ENCODE measurements around the gene ZNF324B. TPM values are rescaled to one million over a fixed set of nuclear protein-coding genes. Genes with fewer than 3 reads are reported as not detected.

ZNF324B gene
- total and polyA plus RNA-seq, 2 of the 8 experiments (the other 6 are each of a cell fraction or from before 2014, with no cell fraction given): 2.9 to 6.0 TPM

GRCh38 chr19:58479736-58480480 is 28.5 kb downstream of the ZNF324B start:
- Histone ChIP-seq H3K56ac (replicated peaks; ENCODE audit: insufficient read length, low read depth, low read length) (no peak overlapping the region), H2AK5ac (ENCODE audit: low read depth, low read length) (no peak overlapping the region), H4K8ac (ENCODE audit: extremely low read depth, insufficient read depth, low read length) (no peak overlapping the region; the same call in 1 of the 2 replicates), H3K18ac (ENCODE audit: extremely low read depth, low read length) (no peak overlapping the region), H2BK20ac (ENCODE audit: low read length) (no peak overlapping the region), H3K4me3 (ENCODE audit: extremely low read depth in 1 of 4, insufficient read depth in 2 of 4, low read depth in 3 of 4, low read length in 4 of 4) (no peak overlapping the region), H4K5ac (ENCODE audit: insufficient read length, low read depth, low read length) (no peak overlapping the region), H4K91ac (replicated peaks; ENCODE audit: insufficient read length, low read length) (no peak overlapping the region), H3K23me2 (ENCODE audit: low read depth, low read length) (peaks cover 14% of the 10 kb centered on the region), H2BK120ac (replicated peaks; ENCODE audit: low read depth, low read length) (no peak overlapping the region), H3K27ac (ENCODE audit: low read depth, low read length) (no peak overlapping the region), H2BK12ac (ENCODE audit: low read depth, low read length) (no peak overlapping the region), H2BK15ac (ENCODE audit: low read length) (no peak overlapping the region), H3K9me3 (ENCODE audit: insufficient read depth in 2 of 2, low read depth in 1 of 2, low read length in 1 of 2) (no peaks in the 10 kb centered on the region), H3K4me2 (ENCODE audit: insufficient read depth in 1 of 2, low read depth in 2 of 2, low read length in 2 of 2) (no peak overlapping the region), H4K20me1 (replicated peaks in 1 of 2; ENCODE audit: control insufficient read depth in 1 of 2, insufficient read depth in 2 of 2, low read length in 2 of 2) (no peaks in the 10 kb centered on the region), H3K9ac (replicated peaks in 1 of 4; ENCODE audit: extremely low read depth in 1 of 4, low read depth in 3 of 4, low read length in 3 of 4) (no peak overlapping the region), H3K4ac (replicated peaks; ENCODE audit: insufficient read length, low read depth, low read length) (no peak overlapping the region), H3K36me3 (ENCODE audit: control insufficient read depth in 2 of 4, insufficient read depth in 4 of 4, low read length in 3 of 4) (peaks cover 0 to 2% (median 0%) of the 10 kb centered on the region in 4 experiments; a peak in 2 of 8 replicates), H3K79me2 (ENCODE audit: control insufficient read depth in 1 of 2, insufficient read depth in 2 of 2, low read length in 2 of 2) (no peaks in the 10 kb centered on the region), H2AFZ (ENCODE audit: low read length) (no peak overlapping the region), H3K14ac (ENCODE audit: insufficient read length) (no peak overlapping the region), H3K79me1 (ENCODE audit: low read depth, low read length) (no peaks in the 10 kb centered on the region), H3K27me3 (replicated peaks in 1 of 4; ENCODE audit: control insufficient read depth in 3 of 4, extremely low read depth in 1 of 4, insufficient read depth in 3 of 4, low read length in 3 of 4) (peaks cover 0 to 3% (median 0%) of the 10 kb centered on the region in 4 experiments; a peak in 2 of 7 replicates), H3K4me1 (replicated peaks in 1 of 4; ENCODE audit: control insufficient read depth in 3 of 4, insufficient read depth in 4 of 4, low read length in 3 of 4) (peaks cover 0 to 6% (median 5%) of the 10 kb centered on the region in 4 experiments; a peak in 6 of 7 replicates), H2BK5ac (ENCODE audit: low read depth, low read length) (no peak overlapping the region), H3K23ac (ENCODE audit: insufficient read length) (no peak overlapping the region)
- FAIRE-seq (no peak), DNase-seq (ENCODE audit: low read depth in 1 of 2, low spot score in 2 of 2) (no peak)
- POLR2A ChIA-PET (ENCODE audit: partially characterized antibody): interaction anchor here (0.6 kb wide), 1 partner anchor 59 kb away, joined by 3 read pairs; no protein-coding TSS in a partner anchor
- CTCF ChIA-PET (ENCODE audit: partially characterized antibody): interaction anchor here (0.6 to 1.6 kb wide), 3 partner anchors 10 to 114 kb away, joined by 3 read pairs; no protein-coding TSS in a partner anchor
- TF ChIP-seq SP2 (IDR thresholded peaks at IDR 0.05; ENCODE audit: low read length) (no peak), BCL11A (IDR thresholded peaks at IDR 0.05; ENCODE audit: low read depth in 2 of 2, low read length in 2 of 2) (no peak), CBX5 (IDR thresholded peaks at IDR 0.05; ENCODE audit: low read depth, low read length) (no peak), ZNF274 (IDR thresholded peaks at IDR 0.05; ENCODE audit: borderline replicate concordance, extremely low read depth, low read length) (no peak), MAFK (IDR thresholded peaks at IDR 0.05; ENCODE audit: low read depth, low read length) (no peak), CEBPB (IDR thresholded peaks at IDR 0.05; ENCODE audit: low read depth, low read length) (no peak), ASH2L (IDR thresholded peaks at IDR 0.05; ENCODE audit: low read length) (no peak), FOSL1 (IDR thresholded peaks at IDR 0.05; ENCODE audit: insufficient read depth, low read depth, low read length) (no peak), SIX5 (IDR thresholded peaks at IDR 0.05; ENCODE audit: low read depth, low read length) (no peak)
- TF ChIP-seq, protein P1, sequence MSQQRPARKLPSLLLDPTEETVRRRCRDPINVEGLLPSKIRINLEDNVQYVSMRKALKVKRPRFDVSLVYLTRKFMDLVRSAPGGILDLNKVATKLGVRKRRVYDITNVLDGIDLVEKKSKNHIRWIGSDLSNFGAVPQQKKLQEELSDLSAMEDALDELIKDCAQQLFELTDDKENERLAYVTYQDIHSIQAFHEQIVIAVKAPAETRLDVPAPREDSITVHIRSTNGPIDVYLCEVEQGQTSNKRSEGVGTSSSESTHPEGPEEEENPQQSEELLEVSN (IDR thresholded peaks at IDR 0.05): no peak
- WGBS, 2 experiments (ENCODE audit: extremely low coverage in 1 of 2, insufficient coverage in 1 of 2, insufficient read length in 1 of 2, insufficient replicate concordance in 2 of 2, low coverage in 1 of 2, low lambda C conversion rate in 2 of 2, missing lambda C conversion rate in 1 of 2): 90% methylated on average over 28 of the region's 28 CpGs; no CpG with 5 or more reads in 1 of the 2 experiments

All from H1 (cell line).